ES-I3 (cell line): Measurements from ENCODE around the gene PCDHA10.
"Not testable (repeated sequence)": the region's sequence is repeated elsewhere in the genome, so short reads cannot be mapped to it uniquely, and the experiment has no call there.

Experiments
- H3K36me3 ChIP-seq: 2 replicates; pipeline ENCODE4 v1.6.1; 2013; ENCODE audit warnings: mild to moderate bottlenecking, low read length, control low read depth, moderate library complexity; ENCODE audit not compliant: insufficient read depth
- H3K4me1 ChIP-seq: 2 replicates; pipeline ENCODE4 v1.6.1; 2013; ENCODE audit warnings: mild to moderate bottlenecking, control low read depth, low read length; ENCODE audit not compliant: insufficient read depth
- H3K9ac ChIP-seq: 2 replicates; pipeline ENCODE4 v1.6.1; 2013; ENCODE audit warnings: low read depth, mild to moderate bottlenecking, low read length, moderate library complexity
- H3K9me3 ChIP-seq: 2 replicates; pipeline ENCODE4 v1.6.1; 2013; ENCODE audit warnings: mild to moderate bottlenecking, low read length, moderate library complexity; ENCODE audit not compliant: control insufficient read depth, insufficient read depth

Gene PCDHA10

DNA sequence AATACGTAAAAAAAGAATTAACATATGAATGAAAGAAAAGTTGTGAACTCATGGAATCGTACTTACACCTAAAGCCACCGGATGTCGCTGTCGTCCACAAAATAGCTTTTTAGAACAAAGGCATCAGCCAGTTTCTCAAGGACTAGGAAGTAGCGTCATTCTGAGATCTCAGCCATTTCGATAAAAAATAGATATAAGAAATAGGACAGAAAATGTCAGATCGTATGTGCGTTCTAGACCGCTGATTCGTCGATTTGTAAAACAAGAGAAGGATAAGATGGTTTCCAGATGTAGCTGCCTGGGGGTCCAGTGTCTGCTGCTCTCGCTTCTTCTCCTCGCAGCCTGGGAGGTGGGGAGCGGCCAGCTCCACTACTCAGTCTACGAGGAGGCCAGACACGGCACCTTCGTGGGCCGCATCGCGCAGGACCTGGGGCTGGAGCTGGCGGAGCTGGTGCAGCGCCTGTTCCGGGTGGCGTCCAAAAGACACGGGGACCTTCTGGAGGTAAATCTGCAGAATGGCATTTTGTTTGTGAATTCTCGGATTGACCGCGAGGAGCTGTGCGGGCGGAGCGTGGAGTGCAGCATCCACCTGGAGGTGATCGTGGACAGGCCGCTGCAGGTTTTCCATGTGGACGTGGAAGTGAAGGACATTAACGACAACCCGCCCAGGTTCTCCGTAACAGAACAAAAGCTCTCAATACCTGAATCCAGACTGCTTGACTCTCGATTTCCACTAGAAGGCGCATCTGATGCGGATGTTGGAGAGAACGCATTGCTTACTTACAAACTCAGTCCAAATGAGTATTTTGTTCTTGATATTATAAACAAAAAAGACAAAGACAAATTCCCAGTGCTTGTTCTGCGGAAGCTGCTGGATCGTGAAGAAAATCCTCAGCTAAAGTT is at the start of gene PCDHA10:
Gene PCDHA10 (plus strand): TSS at position 126 of the 903 bp plus-strand sequence. CDS start 152 bp downstream, at position 278.
- H3K36me3 ChIP-seq = no peaks in the 10 kb centered on the region
- H3K9ac ChIP-seq = peak within 1 kb of the TSS; percentile 92
- H3K4me1 ChIP-seq = no peaks in the 10 kb centered on the region
- H3K9me3 ChIP-seq = no peaks in the 10 kb centered on the region; the same call in 1 of the 2 replicates

- Histone ChIP-seq H3K4me1 (no peaks in the 10 kb centered on the region), H3K9me3 (0 out of 2 replicates have a peak, but pooled peaks cover under 1% of the 10 kb centered on the region), H3K36me3 (no peaks in the 10 kb centered on the region), H3K9ac (peak within 1 kb of the TSS; percentile 67)
Observed at GRCh38 chr5:140806834-140807775, 48.6 kb upstream of the PCDHA10 start, which contains the start of gene PCDHA4. Gene PCDHA4, plus strand, starts transcription at chr5:140807068.

GRCh38 chr5:140808241-140808888 is 47.3 kb upstream of the PCDHA10 start:
- not testable (repeated sequence) for H3K4me1 ChIP-seq, H3K36me3 ChIP-seq, H3K9ac ChIP-seq, H3K9me3 ChIP-seq

DNA sequence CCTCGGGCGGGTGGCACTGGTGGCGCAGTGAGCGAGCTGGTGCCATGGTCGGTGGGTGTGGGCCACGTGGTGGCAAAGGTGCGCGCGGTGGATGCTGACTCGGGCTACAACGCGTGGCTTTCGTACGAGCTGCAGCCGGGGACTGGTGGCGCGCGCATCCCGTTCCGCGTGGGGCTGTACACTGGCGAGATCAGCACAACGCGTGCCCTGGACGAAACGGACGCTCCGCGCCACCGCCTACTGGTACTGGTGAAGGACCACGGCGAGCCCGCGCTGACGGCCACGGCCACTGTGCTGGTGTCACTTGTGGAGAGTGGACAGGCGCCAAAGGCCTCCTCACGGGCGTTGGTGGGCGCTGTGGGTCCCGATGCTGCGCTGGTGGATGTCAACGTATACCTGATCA is 46.8 kb upstream of the PCDHA10 start:
- no peak overlapping the region for H3K9ac ChIP-seq
- no peaks in the 10 kb centered on the region for H3K4me1 ChIP-seq
- no peaks in the 10 kb centered on the region for H3K9me3 ChIP-seq
- no peaks in the 10 kb centered on the region for H3K36me3 ChIP-seq

DNA sequence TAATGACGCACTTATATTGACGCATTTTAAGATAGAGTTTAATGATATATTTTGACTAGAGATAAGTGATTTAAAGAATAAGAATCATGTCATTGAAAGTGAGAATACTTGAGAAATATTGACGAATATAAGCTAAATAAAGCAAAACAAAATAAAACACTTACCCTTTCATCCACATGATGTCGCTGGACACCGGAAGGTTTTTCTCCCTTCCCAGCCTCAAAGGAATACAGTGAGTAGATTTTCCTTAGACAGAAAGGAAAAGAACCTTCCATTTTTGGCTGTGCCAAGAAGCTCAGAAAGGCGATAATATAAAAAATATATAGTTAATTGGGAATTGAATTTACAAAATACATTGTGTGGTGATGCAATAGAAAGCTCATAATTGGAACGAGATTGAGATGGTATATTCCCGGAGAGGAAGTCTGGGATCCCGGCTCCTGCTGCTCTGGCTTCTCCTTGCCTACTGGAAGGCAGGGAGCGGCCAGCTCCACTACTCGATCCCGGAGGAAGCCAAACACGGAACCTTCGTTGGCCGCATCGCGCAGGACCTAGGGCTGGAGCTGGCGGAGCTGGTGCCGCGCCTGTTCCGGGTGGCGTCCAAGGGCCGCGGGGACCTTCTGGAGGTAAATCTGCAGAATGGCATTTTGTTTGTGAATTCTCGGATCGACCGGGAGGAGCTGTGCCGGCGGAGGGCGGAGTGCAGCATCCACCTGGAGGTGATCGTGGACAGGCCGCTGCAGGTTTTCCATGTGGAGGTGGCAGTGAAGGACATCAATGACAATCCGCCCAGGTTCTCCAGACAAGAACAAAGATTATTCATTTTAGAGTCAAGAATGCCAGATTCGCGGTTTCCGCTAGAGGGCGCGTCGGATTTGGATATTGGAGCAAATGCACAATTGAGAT is 34.1 kb upstream of the PCDHA10 start, which contains the start of gene PCDHA5:
Gene PCDHA5 (plus strand): TSS at position 239 of the 906 bp plus-strand sequence.
- Histone ChIP-seq H3K9me3 (no peaks in the 10 kb centered on the region), H3K4me1 (no peaks in the 10 kb centered on the region), H3K9ac (no peak within 1 kb of the TSS), H3K36me3 (no peaks in the 10 kb centered on the region)

DNA sequence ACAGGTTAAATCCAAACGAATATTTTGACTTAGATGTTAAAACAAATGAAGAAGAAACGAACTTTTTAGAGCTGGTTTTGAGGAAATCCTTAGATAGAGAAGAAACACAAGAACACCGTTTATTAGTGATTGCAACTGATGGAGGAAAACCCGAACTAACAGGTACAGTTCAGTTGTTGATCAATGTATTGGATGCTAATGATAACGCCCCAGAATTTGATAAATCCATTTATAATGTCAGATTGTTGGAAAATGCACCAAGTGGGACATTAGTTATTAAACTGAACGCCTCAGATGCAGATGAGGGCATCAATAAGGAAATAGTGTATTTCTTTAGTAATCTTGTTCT is 33.4 kb upstream of the PCDHA10 start:
- H3K9me3 ChIP-seq = no peaks in the 10 kb centered on the region
- no peak overlapping the region for H3K9ac ChIP-seq
- H3K4me1 ChIP-seq = no peaks in the 10 kb centered on the region

GRCh38 chr5:140822969-140823368 is 32.7 kb upstream of the PCDHA10 start:
- H3K4me1 ChIP-seq, H3K9me3 ChIP-seq, H3K36me3 ChIP-seq, H3K9ac ChIP-seq: not testable (repeated sequence)

More for the DNA sequence above, 33.4 kb upstream of the PCDHA10 start:
- no peaks in the 10 kb centered on the region for H3K36me3 ChIP-seq

GRCh38 chr5:140823475-140823874 is 32.2 kb upstream of the PCDHA10 start:
- no peaks in the 10 kb centered on the region for H3K4me1 ChIP-seq
- no peak overlapping the region for H3K9ac ChIP-seq
- H3K9me3 ChIP-seq = no peaks in the 10 kb centered on the region
- no peaks in the 10 kb centered on the region for H3K36me3 ChIP-seq

GRCh38 chr5:140827704-140828361 is 27.9 kb upstream of the PCDHA10 start, which contains the start of gene PCDHA6:
Gene PCDHA6, plus strand, starts transcription at chr5:140827960. Its CDS starts 132 bp downstream, at chr5:140828092.
- H3K9me3 ChIP-seq = no peaks in the 10 kb centered on the region
- no peaks in the 10 kb centered on the region for H3K36me3 ChIP-seq
- no peaks in the 10 kb centered on the region for H3K4me1 ChIP-seq
- H3K9ac ChIP-seq = peak within 1 kb of the TSS; percentile 48

GRCh38 chr5:140828362-140828737 is 27.3 kb upstream of the PCDHA10 start:
- H3K4me1 ChIP-seq = no peaks in the 10 kb centered on the region
- peak overlapping the region; percentile 48; the same call in 1 of the 2 replicates for H3K9ac ChIP-seq
- no peaks in the 10 kb centered on the region for H3K9me3 ChIP-seq
- no peaks in the 10 kb centered on the region for H3K36me3 ChIP-seq

DNA sequence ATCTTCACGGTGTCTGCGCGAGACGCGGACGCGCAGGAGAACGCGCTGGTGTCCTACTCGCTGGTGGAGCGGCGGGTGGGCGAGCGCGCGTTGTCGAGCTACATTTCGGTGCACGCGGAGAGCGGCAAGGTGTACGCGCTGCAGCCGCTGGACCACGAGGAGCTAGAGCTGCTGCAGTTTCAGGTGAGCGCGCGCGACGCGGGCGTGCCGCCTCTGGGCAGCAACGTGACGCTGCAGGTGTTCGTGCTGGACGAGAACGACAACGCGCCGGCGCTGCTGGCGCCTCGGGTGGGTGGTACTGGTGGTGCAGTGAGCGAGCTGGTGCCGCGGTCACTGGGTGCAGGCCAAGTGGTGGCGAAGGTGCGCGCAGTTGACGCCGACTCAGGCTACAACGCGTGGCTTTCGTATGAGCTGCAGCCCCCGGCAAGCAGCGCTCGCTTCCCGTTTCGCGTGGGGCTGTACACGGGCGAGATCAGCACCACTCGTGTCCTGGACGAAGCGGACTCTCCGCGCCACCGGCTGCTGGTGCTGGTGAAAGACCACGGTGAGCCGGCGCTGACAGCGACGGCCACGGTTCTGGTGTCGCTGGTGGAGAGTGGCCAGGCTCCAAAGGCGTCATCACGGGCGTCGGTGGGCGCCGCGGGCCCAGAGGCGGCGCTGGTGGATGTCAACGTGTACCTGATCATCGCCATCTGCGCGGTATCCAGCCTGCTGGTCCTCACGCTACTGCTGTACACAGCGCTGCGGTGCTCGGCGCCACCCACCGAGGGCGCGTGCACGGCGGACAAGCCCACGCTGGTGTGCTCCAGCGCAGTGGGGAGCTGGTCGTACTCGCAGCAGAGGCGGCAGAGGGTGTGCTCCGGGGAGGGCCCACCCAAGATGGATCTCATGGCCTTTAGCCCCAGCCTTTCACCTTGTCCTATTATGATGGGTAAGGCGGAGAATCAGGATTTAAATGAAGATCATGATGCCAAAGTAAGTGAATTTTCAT is 25.9 kb upstream of the PCDHA10 start:
- H3K9ac ChIP-seq, H3K4me1 ChIP-seq, H3K9me3 ChIP-seq, H3K36me3 ChIP-seq: not testable (repeated sequence)

DNA sequence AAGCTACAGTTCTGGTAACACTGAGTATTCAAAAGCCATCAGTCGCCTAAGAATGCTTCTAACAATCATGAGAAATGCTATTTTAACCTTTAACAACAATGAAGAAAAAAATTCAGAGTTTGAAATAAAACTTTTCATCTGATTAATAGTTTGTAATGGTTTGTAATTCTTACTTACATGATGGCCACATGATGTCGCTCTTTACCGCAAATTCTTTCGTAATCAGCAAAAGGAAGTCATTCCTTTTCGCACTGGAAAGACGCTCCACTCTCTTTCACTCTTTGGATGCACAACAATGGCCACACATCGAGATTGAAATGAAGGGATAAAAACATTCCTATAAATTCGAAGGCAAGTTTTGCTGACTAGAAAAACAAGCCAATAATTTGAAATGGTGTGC is 21.7 kb upstream of the PCDHA10 start, which contains the start of gene PCDHA7:
Gene PCDHA7 (plus strand): TSS at position 277 of the 400 bp plus-strand sequence. CDS start 115 bp downstream, at position 392.
- no peak within 1 kb of the TSS for H3K9ac ChIP-seq
- no peaks in the 10 kb centered on the region for H3K9me3 ChIP-seq
- H3K36me3 ChIP-seq = no peaks in the 10 kb centered on the region
- H3K4me1 ChIP-seq = no peaks in the 10 kb centered on the region
